ENCODE data around the gene SLC35E3. TPM values are rescaled to one million over a fixed set of nuclear protein-coding genes. Genes with fewer than 3 reads are reported as not detected.
"Not testable (repeated sequence)": the region's sequence is repeated elsewhere in the genome, so short reads cannot be mapped to it uniquely, and the experiment has no call there.

Gene SLC35E3
- total RNA-seq, 1 donor from 2014 or later: 2.0 TPM

DNA sequence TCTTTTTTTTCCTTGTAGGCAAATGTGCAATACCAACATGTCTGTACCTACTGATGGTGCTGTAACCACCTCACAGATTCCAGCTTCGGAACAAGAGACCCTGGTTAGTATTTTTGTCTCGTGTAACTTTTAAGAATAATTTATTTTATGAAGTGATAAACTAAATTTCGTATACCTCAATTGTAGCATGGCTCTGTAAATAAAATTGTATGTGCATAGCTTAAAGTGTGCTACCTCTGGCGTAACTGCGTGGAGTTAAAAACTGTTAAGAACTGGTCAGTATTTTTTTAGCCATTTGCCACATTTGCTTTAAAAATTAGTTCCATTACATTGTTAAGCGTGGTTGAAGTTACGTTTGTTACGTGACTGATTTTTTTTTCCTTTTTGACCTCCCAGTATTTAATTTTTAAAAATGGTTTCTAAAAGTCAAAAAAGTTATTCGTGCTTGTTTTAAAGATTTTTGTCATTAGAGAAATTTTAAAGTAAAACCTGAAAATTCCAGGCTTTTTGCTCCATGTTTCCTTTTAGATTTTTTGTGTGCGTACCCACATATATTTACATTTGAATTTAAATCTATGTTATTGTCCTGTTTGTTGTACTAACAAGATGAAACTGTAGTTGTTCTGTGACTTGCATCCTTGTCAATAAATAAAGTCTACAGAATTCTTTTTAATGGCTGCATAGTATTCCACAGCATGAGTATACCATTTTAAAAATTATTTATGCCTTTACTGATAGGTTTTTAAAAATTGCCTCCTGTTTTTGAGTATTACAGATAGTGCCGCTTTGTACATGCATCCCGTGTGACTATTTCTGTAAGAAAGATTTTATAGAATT lies 63.4 kb downstream of the SLC35E3 start:
- H3K27ac ChIP-seq: peak overlapping the region; percentile 98 to 99
- no peaks in the 10 kb centered on the region for H3K27me3 ChIP-seq
- H3K9me3 ChIP-seq: no peaks in the 10 kb centered on the region
- H3K4me1 ChIP-seq: peaks cover 2 to 19% of the 10 kb centered on the region in 2 donors
- peak overlapping the region; percentile 81 to 93 for H3K4me3 ChIP-seq
- TF ChIP-seq, protein P1, sequence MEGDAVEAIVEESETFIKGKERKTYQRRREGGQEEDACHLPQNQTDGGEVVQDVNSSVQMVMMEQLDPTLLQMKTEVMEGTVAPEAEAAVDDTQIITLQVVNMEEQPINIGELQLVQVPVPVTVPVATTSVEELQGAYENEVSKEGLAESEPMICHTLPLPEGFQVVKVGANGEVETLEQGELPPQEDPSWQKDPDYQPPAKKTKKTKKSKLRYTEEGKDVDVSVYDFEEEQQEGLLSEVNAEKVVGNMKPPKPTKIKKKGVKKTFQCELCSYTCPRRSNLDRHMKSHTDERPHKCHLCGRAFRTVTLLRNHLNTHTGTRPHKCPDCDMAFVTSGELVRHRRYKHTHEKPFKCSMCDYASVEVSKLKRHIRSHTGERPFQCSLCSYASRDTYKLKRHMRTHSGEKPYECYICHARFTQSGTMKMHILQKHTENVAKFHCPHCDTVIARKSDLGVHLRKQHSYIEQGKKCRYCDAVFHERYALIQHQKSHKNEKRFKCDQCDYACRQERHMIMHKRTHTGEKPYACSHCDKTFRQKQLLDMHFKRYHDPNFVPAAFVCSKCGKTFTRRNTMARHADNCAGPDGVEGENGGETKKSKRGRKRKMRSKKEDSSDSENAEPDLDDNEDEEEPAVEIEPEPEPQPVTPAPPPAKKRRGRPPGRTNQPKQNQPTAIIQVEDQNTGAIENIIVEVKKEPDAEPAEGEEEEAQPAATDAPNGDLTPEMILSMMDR (IDR thresholded peaks at IDR 0.05): no peak
- intact Hi-C loops (cut with DNase I): loop anchor here (5.0 to 10.0 kb wide), 2 partner anchors 122 to 1545 kb away; partner anchors contain the start of genes CAND1 and NUP107
- peaks cover 13 to 41% of the 10 kb centered on the region in 2 donors for H3K36me3 ChIP-seq
- DNase-seq (ENCODE audit: low spot score in 2 of 2): no peak

DNA sequence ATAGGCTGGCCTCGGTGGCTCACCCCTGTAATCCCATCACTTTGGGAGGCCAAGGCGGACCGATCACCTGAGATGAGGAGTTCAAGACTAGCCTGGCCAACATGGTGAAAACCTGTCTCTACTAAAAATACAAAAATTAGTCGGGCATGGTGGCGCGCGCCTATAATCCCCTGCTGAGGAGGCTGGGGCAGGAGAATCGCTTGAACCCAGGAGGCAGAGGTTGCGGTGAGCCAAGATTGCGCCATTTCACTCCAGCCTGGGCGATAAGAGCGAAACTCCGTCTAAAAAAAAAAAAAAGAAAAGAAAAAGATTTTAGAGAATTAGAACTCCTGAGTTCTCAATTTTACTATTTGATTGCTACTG lies 64.0 kb downstream of the SLC35E3 start:
- H3K9me3 ChIP-seq; H3K27me3 ChIP-seq; DNase-seq (ENCODE audit: low spot score in 2 of 2); intact Hi-C loops (cut with DNase I): not testable (repeated sequence)
- Histone ChIP-seq H3K4me1 (peaks cover 2 to 25% of the 10 kb centered on the region in 2 donors), H3K4me3 (peak overlapping the region; percentile 81 to 93), H3K27ac (peak overlapping the region in 1 of 2 donors; percentile 98), H3K36me3 (peaks cover 19 to 47% of the 10 kb centered on the region in 2 donors)

DNA sequence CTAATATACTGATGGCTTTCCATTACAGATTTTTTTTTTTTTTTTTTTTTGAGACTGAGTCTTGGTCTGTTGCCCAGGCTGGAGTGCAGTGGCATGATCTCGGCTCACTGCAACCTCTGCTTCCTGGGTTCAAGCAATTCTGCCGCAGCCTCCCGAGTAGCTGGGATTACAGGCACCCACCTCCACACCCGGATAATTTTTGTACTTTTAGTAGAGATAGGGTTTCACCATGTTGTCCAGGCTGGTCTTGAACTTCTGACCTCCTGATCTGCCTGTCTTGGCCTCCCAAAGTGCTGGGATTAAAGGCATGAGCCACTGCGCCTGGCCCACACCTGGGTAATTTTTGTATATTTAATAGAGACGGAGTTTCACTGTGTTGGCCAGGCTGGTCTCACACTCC lies 65.6 kb downstream of the SLC35E3 start:
- H3K27ac ChIP-seq; H3K9me3 ChIP-seq; H3K27me3 ChIP-seq; DNase-seq (ENCODE audit: low spot score in 2 of 2); intact Hi-C loops (cut with DNase I): not testable (repeated sequence)
- peaks cover 27 to 58% of the 10 kb centered on the region in 2 donors for H3K36me3 ChIP-seq
- H3K4me3 ChIP-seq: peak overlapping the region in 1 of 2 donors; percentile 19
- peaks cover 2 to 26% of the 10 kb centered on the region in 2 donors for H3K4me1 ChIP-seq

DNA sequence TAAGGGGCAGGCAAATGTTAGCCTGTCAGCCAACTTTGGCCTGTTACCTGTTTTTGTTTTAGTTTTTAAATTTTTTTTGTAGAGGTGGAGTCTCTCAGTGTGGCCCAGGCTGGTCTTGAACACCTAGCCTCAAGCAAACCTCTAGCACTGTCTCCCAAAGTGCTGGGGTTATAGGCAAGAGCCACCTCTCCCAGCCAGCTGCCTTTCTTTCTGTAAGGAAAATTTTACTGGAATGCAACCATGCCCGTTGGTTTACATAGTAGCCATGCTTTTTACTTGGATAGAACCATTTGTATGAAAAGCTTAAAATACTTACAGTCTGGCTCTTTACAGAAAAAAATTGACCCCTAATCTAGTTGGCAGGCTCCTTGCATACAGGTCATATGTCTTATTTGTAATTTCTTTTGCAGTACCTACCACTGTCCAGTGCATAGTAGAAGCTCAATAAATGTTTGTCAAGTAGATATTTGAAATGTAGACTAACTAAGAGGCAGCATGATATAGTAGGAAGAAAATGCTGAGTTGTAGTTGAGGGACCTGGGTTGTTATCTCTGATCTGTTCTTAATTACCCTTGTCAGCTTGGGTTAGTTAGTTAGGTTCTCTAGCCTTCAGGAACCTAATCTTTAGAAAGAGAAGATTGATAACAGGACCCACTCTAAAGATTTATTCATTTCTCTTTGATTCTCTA lies 66.7 kb downstream of the SLC35E3 start:
- peak overlapping the region in 1 of 2 donors; percentile 10 for H3K4me3 ChIP-seq
- intact Hi-C loops (cut with DNase I): no loop called here
- peaks cover 2 to 26% of the 10 kb centered on the region in 2 donors for H3K4me1 ChIP-seq
- no peak for DNase-seq (ENCODE audit: low spot score in 2 of 2)
- H3K27ac ChIP-seq: no peak overlapping the region
- TF ChIP-seq, protein P1 (IDR thresholded peaks at IDR 0.05): no peak
- H3K9me3 ChIP-seq: no peaks in the 10 kb centered on the region
- no peaks in the 10 kb centered on the region for H3K27me3 ChIP-seq
- peaks cover 38 to 70% of the 10 kb centered on the region in 2 donors for H3K36me3 ChIP-seq

DNA sequence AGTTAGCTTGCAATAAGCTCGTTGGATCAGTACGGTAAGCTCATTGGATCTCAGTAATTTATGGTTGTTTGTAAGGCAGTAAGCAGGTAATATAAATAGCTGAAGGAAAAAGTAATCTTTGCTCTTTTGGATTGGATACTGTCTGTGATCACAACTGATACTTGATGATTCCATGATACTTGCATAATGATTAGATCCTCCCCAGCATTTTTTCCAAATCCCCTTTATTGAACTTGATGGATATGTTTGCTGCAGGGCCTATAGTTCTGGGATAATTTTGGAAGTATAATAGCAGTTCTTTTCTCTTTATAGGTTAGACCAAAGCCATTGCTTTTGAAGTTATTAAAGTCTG lies 67.2 kb downstream of the SLC35E3 start:
- TF ChIP-seq, protein P1 (IDR thresholded peaks at IDR 0.05): no peak
- Histone ChIP-seq H3K9me3 (no peaks in the 10 kb centered on the region), H3K36me3 (peaks cover 43 to 74% of the 10 kb centered on the region in 2 donors), H3K27me3 (no peaks in the 10 kb centered on the region), H3K4me1 (peaks cover 2 to 26% of the 10 kb centered on the region in 2 donors), H3K4me3 (no peak overlapping the region), H3K27ac (no peak overlapping the region)
- intact Hi-C loops (cut with DNase I): no loop called here
- no peak for DNase-seq (ENCODE audit: low spot score in 2 of 2)

DNA sequence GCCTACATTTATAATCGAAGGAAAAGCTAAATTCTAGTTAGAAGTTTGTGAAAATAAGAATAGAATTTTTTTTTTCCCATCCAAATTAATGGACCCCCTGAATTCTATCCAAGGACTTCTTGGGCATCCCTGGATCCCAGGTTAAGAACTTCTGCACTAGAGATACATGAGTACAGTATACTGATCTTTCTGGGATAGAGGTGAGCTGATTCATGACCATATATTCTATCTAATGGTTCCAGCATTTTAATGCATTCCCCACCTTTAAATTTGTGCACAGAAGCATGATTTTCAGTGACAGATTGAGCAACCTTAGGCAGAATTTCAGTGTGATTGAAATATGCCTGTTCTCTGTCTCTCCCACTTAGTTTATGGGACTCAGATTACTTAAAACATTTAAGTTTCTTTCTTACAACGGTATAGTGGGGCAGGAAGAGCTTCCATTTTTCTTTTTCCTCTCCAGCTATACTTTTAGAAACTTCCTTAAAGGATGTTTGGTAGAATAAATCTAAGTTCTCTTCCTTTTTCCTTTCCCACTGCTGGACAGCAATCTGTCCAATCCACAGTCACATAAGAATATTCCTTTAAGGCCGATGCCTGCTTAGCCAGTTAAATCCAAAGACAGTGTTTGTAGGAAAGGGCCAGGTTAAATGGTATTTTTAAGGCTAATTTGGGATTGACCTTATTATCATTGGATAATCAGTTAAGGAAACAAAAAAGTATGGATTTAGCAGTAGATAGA lies 68.7 kb downstream of the SLC35E3 start:
- TF ChIP-seq, protein P1 (IDR thresholded peaks at IDR 0.05): no peak
- Histone ChIP-seq H3K36me3 (peaks cover 54 to 83% of the 10 kb centered on the region in 2 donors), H3K27ac (no peak overlapping the region), H3K4me3 (peak overlapping the region in 1 of 2 donors; percentile 8), H3K4me1 (peaks cover 2 to 26% of the 10 kb centered on the region in 2 donors), H3K27me3 (no peaks in the 10 kb centered on the region), H3K9me3 (no peaks in the 10 kb centered on the region)
- no peak for DNase-seq (ENCODE audit: low spot score in 2 of 2)
- intact Hi-C loops (cut with DNase I): no loop called here
